IMR-90 (cell line): ENCODE results near the gene KCTD16. TPM values are rescaled to one million over a fixed set of nuclear protein-coding genes. Genes with fewer than 3 reads are reported as not detected.

Source experiments
- ATAC-seq: fragments of 200-7000 bp; cut with Tn5 transposase; 2 replicates; pipeline ENCODE4 v1.9.1; 2020; ENCODE audit warnings: low read depth, mild to moderate bottlenecking, moderate library complexity
- BruUV-seq: library from RNA; stranded (reverse); fragments of 400-500 nt; replicated peaks from 2 replicates; lab custom pipeline; 2021; lab: Mats Ljungman, UMichigan
- CTCF ChIA-PET: fragments of 300-600 bp; formaldehyde crosslinking; extraction: SDS; loops from one replicate; lab custom pipeline; 2021; ENCODE audit warnings: antibody characterized with exemption; lab: Yijun Ruan, JAX
- POLR2A ChIA-PET: fragments of 300-600 bp; sonication (Branson Sonifier 250); formaldehyde crosslinking; loops from one replicate; lab custom pipeline; 2022; ENCODE audit warnings: antibody characterized with exemption; ENCODE audit not compliant: unreplicated experiment; lab: Charles Lee
- DNase-seq: peaks from one replicate; pipeline ENCODE4 v3.0.0; 2013
- H2AFZ ChIP-seq: replicated peaks from 2 replicates; pipeline ENCODE3; 2013; ENCODE audit warnings: low read length, mild to moderate bottlenecking; ENCODE audit not compliant: poor library complexity
- H2AK5ac ChIP-seq: 2 replicates; pipeline ENCODE4 v1.6.1; 2013; ENCODE audit warnings: low read depth, low read length, inconsistent platforms
- H2AK9ac ChIP-seq: replicated peaks from 2 replicates; pipeline ENCODE3; 2013; ENCODE audit warnings: mild to moderate bottlenecking, low read depth, low read length, moderate library complexity; ENCODE audit not compliant: poor library complexity
- H2BK120ac ChIP-seq: 2 replicates; pipeline ENCODE4 v1.6.1; 2013; ENCODE audit warnings: low read depth, low read length, inconsistent platforms
- H2BK15ac ChIP-seq: 3 replicates; pipeline ENCODE4 v1.6.1; 2013; ENCODE audit warnings: low read depth, low read length, inconsistent platforms
- H2BK20ac ChIP-seq: 2 replicates; pipeline ENCODE4 v1.6.1; 2013; ENCODE audit warnings: low read depth, mild to moderate bottlenecking, inconsistent platforms, low read length, moderate library complexity
- H2BK5ac ChIP-seq: 2 replicates; pipeline ENCODE4 v1.6.1; 2013; ENCODE audit warnings: mild to moderate bottlenecking, low read depth, low read length, inconsistent platforms; ENCODE audit not compliant: poor library complexity, severe bottlenecking
- H3K14ac ChIP-seq: replicated peaks from 2 replicates; pipeline ENCODE4 v1.6.1; 2013; ENCODE audit warnings: low read depth, low read length, inconsistent platforms
- H3K18ac ChIP-seq: 2 replicates; pipeline ENCODE4 v1.6.1; 2013; ENCODE audit warnings: low read depth, low read length, control low read depth
- H3K23ac ChIP-seq: 2 replicates; pipeline ENCODE4 v1.6.1; 2013; ENCODE audit warnings: low read depth, low read length, inconsistent platforms
- H3K27ac ChIP-seq: 2 replicates; pipeline ENCODE4 v1.5.1; 2013; ENCODE audit warnings: mild to moderate bottlenecking, control low read depth, low read length; ENCODE audit not compliant: insufficient read depth
- H3K27me3 ChIP-seq: 2 replicates; pipeline ENCODE4 v1.6.1; 2013; ENCODE audit warnings: low read length; ENCODE audit not compliant: control insufficient read depth, insufficient read depth
- H3K36me3 ChIP-seq: 2 replicates; pipeline ENCODE4 v1.6.1; 2013; ENCODE audit warnings: low read length, mixed read lengths; ENCODE audit not compliant: control insufficient read depth, insufficient read depth
- H3K4ac ChIP-seq: 2 replicates; pipeline ENCODE4 v1.6.1; 2013; ENCODE audit warnings: low read depth, low read length, inconsistent platforms
- H3K4me1 ChIP-seq: 2 replicates; pipeline ENCODE4 v1.6.1; 2013; ENCODE audit warnings: low read length, mixed read lengths; ENCODE audit not compliant: control insufficient read depth, insufficient read depth
- H3K4me2 ChIP-seq: 2 replicates; pipeline ENCODE4 v1.6.1; 2013; ENCODE audit warnings: low read depth, mild to moderate bottlenecking, control low read depth, low read length, moderate library complexity
- H3K4me3 ChIP-seq: 2 replicates; pipeline ENCODE4 v1.5.1; 2013; ENCODE audit warnings: low read depth, mild to moderate bottlenecking, control low read depth, low read length, moderate library complexity; ENCODE audit not compliant: insufficient read depth
- H3K56ac ChIP-seq: 2 replicates; pipeline ENCODE4 v1.6.1; 2013; ENCODE audit warnings: low read length, inconsistent platforms; ENCODE audit not compliant: insufficient read depth; ENCODE audit errors: extremely low read depth
- H3K79me1 ChIP-seq, 2 experiments: 2 replicates each; pipeline ENCODE4 v1.6.1; 2013; ENCODE audit warnings: low read length in 2 of 2, inconsistent platforms in 1 of 2, low read depth in 1 of 2
- H3K9ac ChIP-seq: 2 replicates; pipeline ENCODE4 v1.6.1; 2013; ENCODE audit warnings: low read depth, low read length, control low read depth
- H3K9me1 ChIP-seq: 2 replicates; pipeline ENCODE4 v1.6.1; 2013; ENCODE audit warnings: low read length, inconsistent platforms; ENCODE audit not compliant: insufficient read depth
- H3K9me3 ChIP-seq: 2 replicates; pipeline ENCODE4 v1.6.1; 2013; ENCODE audit warnings: low read length; ENCODE audit not compliant: control insufficient read depth, insufficient read depth
- H4K20me1 ChIP-seq: 2 replicates; pipeline ENCODE4 v1.6.1; 2013; ENCODE audit warnings: low read length, inconsistent platforms; ENCODE audit not compliant: insufficient read depth
- H4K5ac ChIP-seq: 2 replicates; pipeline ENCODE4 v1.6.1; 2013; ENCODE audit warnings: mild to moderate bottlenecking, low read depth, low read length, control low read depth
- H4K8ac ChIP-seq, 2 experiments: 2 replicates each; pipeline ENCODE4 v1.6.1; 2013; ENCODE audit warnings: low read depth in 2 of 2, low read length in 2 of 2, control low read depth in 1 of 2, inconsistent platforms in 1 of 2
- H4K91ac ChIP-seq: 2 replicates; pipeline ENCODE4 v1.6.1; 2013; ENCODE audit warnings: low read depth, low read length, inconsistent platforms; ENCODE audit not compliant: insufficient read depth
- CTCF ChIP-seq: conservative IDR thresholded peaks from 2 replicates; pipeline ENCODE4 v1.5.1; 2012; ENCODE audit warnings: mild to moderate bottlenecking, low read depth, low read length, improper control_type of control experiment
- MAFK ChIP-seq: IDR thresholded peaks from 2 replicates; pipeline ENCODE4 v1.6.1; 2012; ENCODE audit warnings: low read depth, low read length, improper control_type of control experiment
- WGBS, 2 experiments: methylation state at CpG; one replicate each; pipeline versions ENCODE4 v1.1.5 to v1.1.7; 2013; ENCODE audit warnings: missing lambda C conversion rate in 2 of 2; ENCODE audit not compliant: insufficient read length in 1 of 2; ENCODE audit errors: extremely low coverage in 2 of 2; 5-methylcytosine and 5-hydroxymethylcytosine counted together
- dilution Hi-C: fragments of 300-500 bp; cut with HindIII; formaldehyde crosslinking; loops from one replicate; pipeline ENCODE4 v1.14.3; 2018; ENCODE audit warnings: low sequenced_read_pairs; ENCODE audit not compliant: unreplicated experiment
- in situ Hi-C: fragments of 300-500 bp; cut with MboI; formaldehyde crosslinking; loops from 3 replicates; pipeline ENCODE4 v1.14.3; 2019; ENCODE audit warnings: low sequenced_read_pairs, inconsistent platforms, mixed read lengths
- intact Hi-C: fragments of 100-400 bp; cut with micrococcal nuclease; formaldehyde crosslinking; loops from 2 replicates; pipeline ENCODE4 v1.10.0; 2022
- polyA plus RNA-seq, 3 experiments: library from polyadenylated mRNA; depleted of rRNA; stranded (reverse); fragments of >200 nt; gene quantifications; 2 replicates each; pipeline ENCODE4 v1.2.3, GENCODE V29; 2012; ENCODE audit warnings: low replicate concordance in 1 of 3
- total RNA-seq: library from RNA; depleted of rRNA; stranded (reverse); fragments of >200 nt; gene quantifications from 2 replicates; pipeline ENCODE4 v1.2.3, GENCODE V29; 2012

The KCTD16 gene
- total and polyA plus RNA-seq, 2 of the 4 experiments (the other 2 are of a cell fraction), result 0.43 to 1.1 TPM

GRCh38 chr5:144133050-144133633, 37.5 kb upstream of the KCTD16 start:
- H3K18ac ChIP-seq, result no peak overlapping the region
- ChIA-PET POLR2A (no interaction called here), CTCF (no interaction called here)
- no peak overlapping the region for H3K23ac ChIP-seq
- dilution Hi-C loops, result no loop called here
- BruUV-seq, result no TSS peak
- no peak overlapping the region for H4K5ac ChIP-seq
- H4K8ac ChIP-seq, result no peak overlapping the region
- no peaks in the 10 kb centered on the region for H3K4me1 ChIP-seq
- no peak overlapping the region for H4K91ac ChIP-seq
- H2AFZ ChIP-seq, result no peak overlapping the region
- TF ChIP-seq CTCF (no peak), MAFK (peak; percentile 47)
- DNase-seq, result no peak
- H3K4me3 ChIP-seq, result no peak overlapping the region
- no peak overlapping the region for H2BK15ac ChIP-seq
- no peak overlapping the region for H3K4ac ChIP-seq
- intact Hi-C loops, result no loop called here
- no peak overlapping the region for H2BK5ac ChIP-seq
- H2BK120ac ChIP-seq, result no peak overlapping the region
- H3K9me3 ChIP-seq, result peaks cover 3% of the 10 kb centered on the region; the same call in 1 of the 2 replicates
- ATAC-seq, result no peak
- H3K27ac ChIP-seq, result no peak overlapping the region
- no peaks in the 10 kb centered on the region for H3K79me1 ChIP-seq
- no peak overlapping the region for H3K56ac ChIP-seq
- H3K36me3 ChIP-seq, result no peaks in the 10 kb centered on the region
- no peak overlapping the region for H3K4me2 ChIP-seq
- no peak overlapping the region for H3K14ac ChIP-seq
- H2BK20ac ChIP-seq, result no peak overlapping the region
- no CpG with 5 or more reads among the region's 4 CpGs for WGBS, 2 experiments
- no peak overlapping the region for H2AK9ac ChIP-seq
- in situ Hi-C loops, result loop anchor here (10.0 kb wide), 1 partner anchor 308 kb away; no protein-coding TSS in a partner anchor
- no peaks in the 10 kb centered on the region for H3K9me1 ChIP-seq
- no peak overlapping the region for H3K9ac ChIP-seq
- no peaks in the 10 kb centered on the region for H4K20me1 ChIP-seq
- no peaks in the 10 kb centered on the region for H3K27me3 ChIP-seq
- H2AK5ac ChIP-seq, result no peak overlapping the region
